C4-2B (cell line): ENCODE results near the gene CHD9NB.

Experiments
- CTCF ChIP-seq: fragments of 450-650 bp; conservative IDR thresholded peaks from 2 replicates; pipeline ENCODE4 v1.5.1; 2017; ENCODE audit warnings: mild to moderate bottlenecking
- ZFX ChIP-seq: fragments of 450-650 bp; IDR thresholded peaks from 2 replicates; pipeline ENCODE4 v1.6.1; 2017

GRCh38 chr16:53092284-53092683, 39.6 kb upstream of the CHD9NB start:
- TF ChIP-seq CTCF: no peak
- no peak for TF ChIP-seq ZFX
